C4-2B (cell line): ENCODE data around the gene GSTM3.
"Not testable (repeated sequence)": the region's sequence is repeated elsewhere in the genome, so short reads cannot be mapped to it uniquely, and the experiment has no call there.

Source experiments
- CTCF ChIP-seq: fragments of 450-650 bp; conservative IDR thresholded peaks from 2 replicates; pipeline ENCODE4 v1.5.1; 2017; ENCODE audit warnings: mild to moderate bottlenecking
- ZFX ChIP-seq: fragments of 450-650 bp; IDR thresholded peaks from 2 replicates; pipeline ENCODE4 v1.6.1; 2017

GRCh38 chr1:109685890-109686289, 54.9 kb downstream of the GSTM3 start:
- not testable (repeated sequence) for TF ChIP-seq CTCF, ZFX
